SK-N-DZ (cell line): Measurements from ENCODE around the gene HSPB6.

Experiments
- DNase-seq: peaks from one replicate; pipeline ENCODE4 v3.0.0-alpha.2; 2015; ENCODE audit warnings: low spot score

Gene HSPB6

DNA sequence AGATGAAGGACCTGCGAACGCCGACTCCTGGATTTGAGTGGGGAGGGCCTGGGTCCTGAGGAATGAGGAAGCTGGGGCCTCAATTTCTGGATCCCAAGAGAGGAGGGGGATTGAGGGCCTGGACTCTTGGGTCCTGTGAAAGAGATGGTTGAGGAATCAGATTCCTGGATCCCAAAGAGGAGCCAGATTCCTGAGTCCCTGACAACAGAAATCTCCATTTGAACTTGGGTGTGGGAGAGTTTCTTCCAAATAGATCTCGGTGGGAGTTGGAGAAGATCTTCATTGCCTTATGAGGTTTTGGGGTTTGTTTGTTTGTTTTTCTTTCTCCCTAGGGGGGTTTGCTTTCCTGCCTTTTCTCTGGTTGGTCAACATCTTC is 10.8 kb downstream of the HSPB6 start:
- no peak for DNase-seq

DNA sequence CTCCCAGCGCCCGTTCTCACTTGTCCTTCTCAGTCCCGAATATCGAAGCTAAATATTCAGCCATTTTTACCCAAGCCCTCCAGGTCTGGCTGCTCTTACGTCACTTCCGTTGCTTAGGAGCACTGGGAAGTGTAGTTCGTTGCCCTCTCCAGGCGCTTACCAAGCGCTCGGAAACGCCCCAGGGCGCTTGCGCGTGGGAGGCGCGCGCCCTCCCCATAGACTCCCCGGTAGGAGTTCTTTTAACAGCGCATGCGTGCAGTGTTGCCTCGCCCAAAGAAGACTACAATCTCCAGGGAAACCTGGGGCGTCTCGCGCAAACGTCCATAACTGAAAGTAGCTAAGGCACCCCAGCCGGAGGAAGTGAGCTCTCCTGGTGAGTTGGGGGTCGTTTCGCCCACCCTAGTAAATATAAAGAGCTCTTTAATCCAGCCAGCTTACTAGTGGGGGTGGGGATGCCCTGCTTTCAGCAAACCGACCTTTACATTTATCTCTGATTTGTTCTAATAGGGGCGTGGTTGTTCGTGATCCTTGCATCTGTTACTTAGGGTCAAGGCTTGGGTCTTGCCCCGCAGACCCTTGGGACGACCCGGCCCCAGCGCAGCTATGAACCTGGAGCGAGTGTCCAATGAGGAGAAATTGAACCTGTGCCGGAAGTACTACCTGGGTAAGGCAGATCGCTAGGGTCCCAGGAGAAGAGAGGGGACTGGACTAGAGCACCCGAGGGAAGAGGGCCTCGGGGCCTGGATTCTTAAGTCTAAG is 11.3 kb downstream of the HSPB6 start, which contains the start of the genes PSENEN and U2AF1L4:
Gene PSENEN, plus strand, starts transcription at position 324 of the 759 bp plus-strand sequence. Its CDS starts 280 bp downstream, at position 604.
Gene U2AF1L4, minus strand, starts transcription at position 91 of the 759 bp plus-strand sequence. Its CDS starts 27 bp downstream, at position 64.
- DNase-seq, result peak; percentile 98

DNA sequence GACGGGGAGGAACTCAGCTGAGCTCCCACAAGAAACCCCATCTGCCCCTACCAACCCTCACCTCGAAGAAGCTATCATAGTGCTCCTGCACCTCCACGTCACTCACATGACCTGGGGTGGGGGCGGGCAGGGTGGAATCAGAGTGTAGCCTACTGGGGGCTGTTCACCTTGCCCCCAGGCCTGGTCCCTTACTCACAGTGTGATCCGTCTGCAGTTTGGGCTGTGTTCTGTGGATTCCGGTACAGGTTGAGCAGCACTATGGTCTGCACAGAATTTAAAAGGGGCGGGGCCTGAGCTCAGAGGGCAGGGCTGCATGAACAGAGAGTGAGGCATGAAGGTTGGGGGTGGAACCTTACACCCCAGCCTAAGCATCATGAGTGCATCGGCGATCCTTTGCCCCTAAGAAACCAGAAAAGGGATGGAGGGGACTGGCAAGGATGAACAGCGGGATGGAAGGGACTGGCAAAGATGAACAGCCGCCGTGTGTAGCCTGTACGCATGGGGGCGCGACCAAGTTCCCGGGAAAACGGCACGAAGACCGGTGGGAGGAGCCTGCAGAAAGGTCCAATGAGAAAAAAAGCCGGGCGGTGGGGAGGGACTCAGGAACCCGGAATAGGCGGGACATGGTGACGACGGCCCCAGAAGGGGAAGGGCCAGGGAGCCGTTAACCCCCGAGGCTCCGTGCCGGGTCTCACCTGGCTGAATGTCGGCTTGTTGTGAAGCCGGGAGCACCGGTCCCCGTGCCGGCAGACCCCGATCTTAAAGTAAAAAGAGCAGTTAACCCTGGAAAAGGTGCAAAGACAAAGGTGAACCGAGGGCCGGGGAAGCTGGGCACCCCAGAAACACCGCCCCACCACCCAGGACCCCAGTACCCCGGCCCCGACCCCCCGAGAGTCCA is 12.2 kb downstream of the HSPB6 start:
- peak; percentile 96 for DNase-seq

DNA sequence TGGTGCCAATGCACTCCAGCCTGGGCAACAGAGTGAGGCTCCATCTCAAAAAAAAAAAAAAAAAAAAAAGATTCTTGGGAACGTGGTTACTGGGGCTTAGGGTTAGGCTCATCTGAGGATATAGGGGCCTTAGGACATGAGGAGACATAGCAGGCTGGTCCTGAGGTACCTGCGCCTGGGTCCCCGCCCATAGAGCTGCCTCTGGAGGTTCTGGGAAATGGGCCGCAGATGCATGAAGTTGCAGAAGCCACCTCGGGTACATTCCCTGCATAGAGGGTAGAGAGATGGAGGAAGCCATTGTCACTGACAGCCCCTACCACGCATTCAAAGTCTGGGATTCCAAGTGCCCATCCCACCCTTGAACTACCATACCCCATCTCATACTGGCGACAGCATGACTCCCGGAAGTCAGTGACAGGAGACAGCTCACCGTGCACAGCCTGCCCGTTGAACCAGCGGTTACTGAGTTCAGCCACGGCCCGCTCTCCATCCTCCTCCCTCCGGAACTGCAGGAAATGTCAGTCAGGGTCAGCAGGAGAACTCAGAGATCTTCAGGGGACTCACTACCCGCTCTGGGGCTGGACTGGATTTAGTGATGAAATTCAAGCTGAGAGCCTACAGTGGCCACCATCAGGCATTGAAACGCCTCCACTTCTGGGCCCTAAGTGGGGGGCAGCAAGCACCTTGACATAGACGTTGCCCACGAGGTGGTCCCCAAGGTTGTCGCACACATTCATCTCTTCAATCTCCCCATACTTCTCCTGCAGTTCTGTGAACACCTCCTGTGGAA is 13.0 kb downstream of the HSPB6 start:
- DNase-seq, result no peak

DNA sequence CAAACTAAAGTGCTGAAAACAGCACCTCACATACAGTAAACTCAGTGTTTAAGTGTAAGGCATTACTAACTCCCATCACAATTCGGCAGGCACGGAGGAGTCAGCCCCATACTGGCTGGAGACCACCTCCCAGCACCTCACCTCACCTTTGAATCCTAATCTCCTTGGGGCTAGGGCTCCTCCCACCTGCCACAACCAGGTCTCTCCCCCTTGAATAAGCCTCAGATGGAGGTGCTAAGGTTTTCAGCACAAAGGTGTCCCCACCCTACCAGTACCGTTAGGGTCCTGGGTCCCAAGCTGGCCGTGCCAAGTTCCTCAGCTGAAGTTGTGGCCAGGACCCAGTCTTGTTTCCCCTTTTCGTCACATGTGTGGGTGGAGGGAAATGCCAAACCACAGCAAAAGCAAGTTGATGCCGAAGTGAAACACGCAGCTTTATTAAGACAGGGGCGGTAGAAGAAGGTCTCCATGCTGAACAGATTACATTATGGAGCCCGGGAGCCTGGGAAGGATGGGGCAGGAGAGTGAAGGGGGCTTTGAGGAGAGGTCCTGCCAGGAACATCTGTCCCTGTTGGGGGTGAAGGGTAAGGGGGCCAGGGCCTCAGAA is 14.6 kb downstream of the HSPB6 start, which contains the start of gene IGFLR1:
Gene IGFLR1, minus strand, starts transcription at position 332 of the 604 bp plus-strand sequence. CDS start 1,272 bp downstream, outside the sequence.
- no peak for DNase-seq

DNA sequence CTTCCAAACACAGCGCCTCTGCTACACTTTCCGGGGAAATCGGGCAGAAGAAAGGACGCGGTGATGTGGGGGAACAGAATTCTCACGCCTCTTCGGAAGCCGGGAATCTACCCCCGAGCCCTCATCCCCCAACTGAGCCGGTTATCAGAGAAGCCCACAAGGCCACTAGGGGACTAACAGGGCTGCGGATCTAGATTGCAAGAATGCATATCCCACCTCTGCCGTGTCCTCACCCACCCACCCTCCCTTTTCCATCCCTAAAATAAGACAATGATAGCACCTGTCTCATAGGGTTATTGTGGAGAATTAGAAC is 15.7 kb downstream of the HSPB6 start:
- no peak for DNase-seq

DNA sequence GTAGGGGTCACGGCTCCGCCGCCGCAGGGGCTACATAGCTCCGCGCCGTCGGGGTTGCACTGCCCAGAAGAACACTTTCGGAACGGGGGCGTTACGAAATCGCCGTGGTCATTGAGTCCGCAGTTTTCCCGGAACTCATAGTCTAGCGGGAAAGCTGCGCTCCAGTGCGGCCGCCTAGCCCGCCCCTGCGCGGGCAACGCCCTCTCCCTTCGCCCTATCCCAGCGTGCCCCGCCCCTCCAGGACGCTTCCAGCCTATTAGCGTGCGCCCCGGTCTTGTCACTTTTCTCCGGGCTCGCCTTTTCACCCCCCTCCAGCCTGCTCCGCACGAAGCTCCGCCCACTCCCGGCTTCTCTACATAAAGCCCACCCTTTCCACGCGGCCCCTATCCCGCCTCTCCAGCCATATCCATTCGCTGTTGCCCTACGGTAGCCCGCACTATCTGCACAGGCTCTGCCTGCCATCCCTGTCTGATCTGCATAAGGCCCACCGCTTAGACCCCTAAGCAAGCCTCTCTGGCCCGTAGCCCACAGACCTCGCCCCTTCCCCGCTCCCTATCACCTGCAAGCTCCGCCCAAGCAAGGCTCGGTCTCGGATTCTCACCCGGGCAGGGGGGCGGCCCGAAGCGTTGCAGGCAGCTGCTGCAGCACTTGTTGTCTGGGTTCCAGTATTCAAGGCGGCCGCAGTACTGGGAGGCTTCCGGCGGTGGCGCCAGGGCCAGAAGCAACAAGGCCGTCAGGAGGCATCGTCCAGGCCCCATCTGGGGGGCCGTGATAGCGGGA is 16.2 kb downstream of the HSPB6 start:
- peak; percentile 98 for DNase-seq

DNA sequence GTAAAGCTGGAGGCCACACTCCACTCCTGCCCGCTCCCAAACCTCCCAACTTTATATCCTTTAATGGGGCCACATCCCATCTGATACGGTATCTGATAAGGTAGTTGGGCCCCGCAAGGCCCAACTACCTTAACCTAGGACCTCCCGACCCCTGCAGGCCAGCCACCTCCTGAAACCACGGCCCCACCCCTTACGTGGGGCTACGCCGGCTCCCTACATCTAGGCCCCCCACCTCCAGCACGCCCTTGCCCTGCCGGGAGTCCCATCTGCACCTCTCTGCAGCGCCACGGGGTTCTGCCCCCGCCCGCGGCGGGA is 16.8 kb downstream of the HSPB6 start:
- no peak for DNase-seq

DNA sequence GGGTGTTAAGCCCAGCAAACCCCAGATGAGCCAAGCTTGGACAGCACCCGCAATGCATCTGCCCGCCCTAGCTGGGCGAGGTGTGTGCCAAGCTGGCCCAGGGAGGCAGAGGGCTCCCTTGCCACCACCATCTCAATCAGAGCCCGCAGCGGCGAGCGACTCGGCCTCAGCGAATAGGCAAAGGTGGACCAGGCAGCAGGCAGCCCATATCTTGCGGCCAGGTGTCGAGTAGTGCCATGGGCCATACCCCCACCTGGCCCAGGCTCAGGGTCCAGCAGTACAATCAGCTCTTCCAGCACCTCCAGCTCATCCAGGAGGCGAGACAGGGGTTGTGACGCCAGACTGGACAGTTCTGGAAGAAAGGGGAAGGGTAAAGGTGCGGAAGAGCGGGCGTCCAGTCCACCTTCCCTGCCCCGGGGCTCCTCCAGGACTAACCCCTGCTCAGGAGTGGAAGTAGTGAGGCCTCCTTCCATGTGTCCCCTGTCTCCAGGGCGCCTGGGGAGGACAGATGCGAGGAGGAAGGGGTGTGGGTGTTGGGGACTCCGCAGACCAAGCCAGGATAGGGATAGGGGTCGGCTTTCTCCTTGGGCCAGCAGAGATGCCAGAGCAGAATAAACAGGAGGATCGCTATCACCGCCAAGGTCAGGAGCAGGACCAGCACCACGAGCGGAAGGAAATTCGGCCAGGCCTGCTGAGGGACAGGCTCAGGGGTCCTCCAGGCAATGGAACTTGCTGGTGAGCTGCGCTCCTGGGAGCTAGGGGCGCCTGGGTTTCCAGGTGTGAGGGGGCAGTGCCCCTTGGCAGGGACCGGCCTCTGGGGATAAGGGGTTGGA is 17.3 kb downstream of the HSPB6 start:
- no peak for DNase-seq

DNA sequence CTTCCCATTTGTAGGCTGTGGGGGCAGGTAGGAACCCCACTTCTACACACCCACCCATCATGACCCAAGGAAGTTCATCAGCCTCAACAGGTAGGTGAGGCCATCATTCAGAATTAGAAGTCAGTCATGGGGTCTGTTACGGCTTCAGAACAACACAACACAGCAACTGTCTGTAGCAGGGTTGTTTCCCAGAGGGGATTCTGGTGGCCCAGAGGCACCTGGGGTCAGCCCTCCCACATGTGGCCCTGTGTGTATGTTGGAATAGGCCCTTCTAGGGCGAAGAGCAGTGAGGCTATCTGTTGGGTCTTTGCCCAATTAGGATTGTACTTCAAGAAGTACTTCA is 18.0 kb downstream of the HSPB6 start:
- no peak for DNase-seq

DNA sequence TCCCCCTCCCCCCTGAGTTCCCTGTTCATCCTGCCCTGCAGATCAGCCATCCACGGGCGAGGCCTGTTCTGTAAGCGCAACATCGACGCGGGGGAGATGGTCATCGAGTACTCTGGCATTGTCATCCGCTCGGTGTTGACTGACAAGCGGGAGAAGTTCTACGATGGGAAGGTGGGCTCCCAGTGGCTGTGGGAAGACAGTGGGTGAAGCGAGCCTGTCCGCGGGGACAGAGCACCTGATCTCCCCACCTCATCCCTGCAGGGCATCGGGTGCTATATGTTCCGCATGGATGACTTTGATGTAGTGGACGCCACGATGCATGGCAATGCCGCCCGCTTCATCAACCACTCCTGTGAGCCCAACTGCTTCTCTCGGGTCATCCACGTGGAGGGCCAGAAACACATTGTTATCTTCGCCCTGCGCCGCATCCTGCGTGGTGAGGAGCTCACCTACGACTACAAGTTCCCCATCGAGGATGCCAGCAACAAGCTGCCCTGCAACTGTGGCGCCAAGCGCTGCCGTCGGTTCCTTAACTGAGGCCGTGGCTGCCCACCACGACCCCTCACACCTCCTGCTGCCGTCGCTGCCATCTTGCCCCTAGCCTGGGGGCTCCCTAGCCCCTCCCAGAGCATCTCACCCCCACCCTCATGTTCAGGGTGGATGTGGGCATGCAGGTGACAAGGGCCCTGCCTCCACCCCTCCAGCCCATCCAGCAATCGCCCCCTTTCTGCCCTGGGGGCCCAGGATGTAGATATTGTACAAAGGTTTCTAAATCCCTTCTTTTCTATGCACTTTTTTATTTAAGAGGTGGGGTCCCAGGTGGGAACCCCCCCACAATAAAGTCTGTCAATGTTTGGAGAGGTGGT is 18.6 kb downstream of the HSPB6 start:
- DNase-seq, result no peak

DNA sequence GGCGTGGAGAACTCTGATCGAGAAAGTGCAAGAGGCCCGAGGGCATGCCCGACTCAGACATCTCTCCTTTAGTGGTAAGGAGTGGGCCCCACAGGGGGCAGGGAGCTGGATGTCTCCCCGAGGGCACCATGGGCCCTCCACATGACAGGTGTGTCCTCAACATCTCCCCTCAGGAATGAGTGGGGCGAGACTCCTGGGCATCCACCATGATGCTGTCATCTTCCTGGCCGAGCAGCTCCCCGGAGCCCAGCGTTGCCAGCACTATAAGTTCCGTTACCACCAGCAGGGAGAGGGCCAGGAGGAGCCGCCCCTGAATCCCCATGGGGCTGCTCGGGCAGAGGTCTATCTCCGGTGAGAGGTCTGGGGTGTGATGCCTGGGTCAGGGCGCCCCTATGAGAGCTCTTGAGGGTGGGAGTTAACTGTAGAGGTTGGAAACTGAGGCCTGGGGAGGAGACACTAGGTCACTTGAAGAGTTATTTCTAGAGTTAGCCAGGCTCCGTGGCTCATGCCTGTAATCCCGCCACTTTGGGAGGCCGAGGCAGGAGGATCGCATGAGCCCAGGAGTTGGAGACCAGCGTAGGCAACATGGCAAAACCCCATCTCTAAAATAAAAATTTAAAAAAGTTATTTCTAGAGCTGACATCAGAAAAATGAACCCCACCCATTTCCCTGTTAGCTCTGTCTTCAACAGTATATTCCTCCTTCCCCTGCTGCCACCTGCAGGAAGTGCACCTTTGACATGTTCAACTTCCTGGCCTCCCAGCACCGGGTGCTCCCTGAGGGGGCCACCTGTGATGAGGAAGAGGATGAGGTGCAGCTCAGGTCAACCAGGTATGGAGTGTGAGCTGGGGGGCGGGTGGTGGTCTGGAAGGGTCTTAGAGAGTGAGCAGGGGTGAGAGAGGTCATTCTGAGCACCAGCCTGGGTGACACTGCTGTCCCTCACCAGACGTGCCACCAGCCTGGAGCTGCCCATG is 19.6 kb downstream of the HSPB6 start:
- no peak for DNase-seq

DNA sequence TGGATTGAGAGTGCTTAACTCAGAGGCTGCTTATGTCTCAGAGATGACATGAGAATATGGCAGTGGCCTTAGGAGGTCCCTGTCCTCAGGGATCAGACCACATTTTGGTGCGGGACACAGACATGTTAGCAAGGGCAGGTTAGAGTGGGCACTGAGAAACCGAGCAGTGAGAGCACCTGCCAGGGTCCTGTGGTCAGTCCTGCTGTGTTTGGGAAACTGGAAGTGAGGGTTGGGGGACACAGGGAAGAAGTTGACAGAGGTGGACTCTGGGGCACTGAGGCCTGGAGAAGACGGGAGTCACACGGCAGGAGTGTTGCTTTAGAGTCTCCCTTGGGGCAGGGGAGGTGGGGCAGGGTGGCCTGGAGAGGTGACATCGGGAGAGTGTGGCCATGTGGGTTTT is 21.9 kb downstream of the HSPB6 start:
- no peak for DNase-seq

DNA sequence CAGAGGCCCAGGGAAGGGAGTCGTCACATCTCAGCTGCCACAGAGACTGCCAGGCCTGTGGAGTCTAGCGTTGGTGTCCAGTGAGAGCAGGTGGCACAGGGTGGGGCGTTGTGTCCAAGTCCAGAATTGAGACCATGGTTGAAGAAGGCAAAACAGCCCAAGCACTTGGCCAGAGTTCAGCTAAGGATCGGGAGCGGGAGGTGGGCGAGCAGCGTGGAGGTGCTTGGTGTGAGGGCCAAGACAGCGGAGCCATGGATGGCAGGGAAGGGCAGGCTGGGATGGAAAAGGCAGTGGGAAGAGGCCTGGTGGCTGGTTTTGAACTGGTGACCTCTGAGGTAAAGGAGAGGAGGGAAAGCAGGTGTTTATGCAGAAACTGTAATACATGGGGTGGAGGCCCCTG is 22.6 kb downstream of the HSPB6 start:
- DNase-seq, result no peak

DNA sequence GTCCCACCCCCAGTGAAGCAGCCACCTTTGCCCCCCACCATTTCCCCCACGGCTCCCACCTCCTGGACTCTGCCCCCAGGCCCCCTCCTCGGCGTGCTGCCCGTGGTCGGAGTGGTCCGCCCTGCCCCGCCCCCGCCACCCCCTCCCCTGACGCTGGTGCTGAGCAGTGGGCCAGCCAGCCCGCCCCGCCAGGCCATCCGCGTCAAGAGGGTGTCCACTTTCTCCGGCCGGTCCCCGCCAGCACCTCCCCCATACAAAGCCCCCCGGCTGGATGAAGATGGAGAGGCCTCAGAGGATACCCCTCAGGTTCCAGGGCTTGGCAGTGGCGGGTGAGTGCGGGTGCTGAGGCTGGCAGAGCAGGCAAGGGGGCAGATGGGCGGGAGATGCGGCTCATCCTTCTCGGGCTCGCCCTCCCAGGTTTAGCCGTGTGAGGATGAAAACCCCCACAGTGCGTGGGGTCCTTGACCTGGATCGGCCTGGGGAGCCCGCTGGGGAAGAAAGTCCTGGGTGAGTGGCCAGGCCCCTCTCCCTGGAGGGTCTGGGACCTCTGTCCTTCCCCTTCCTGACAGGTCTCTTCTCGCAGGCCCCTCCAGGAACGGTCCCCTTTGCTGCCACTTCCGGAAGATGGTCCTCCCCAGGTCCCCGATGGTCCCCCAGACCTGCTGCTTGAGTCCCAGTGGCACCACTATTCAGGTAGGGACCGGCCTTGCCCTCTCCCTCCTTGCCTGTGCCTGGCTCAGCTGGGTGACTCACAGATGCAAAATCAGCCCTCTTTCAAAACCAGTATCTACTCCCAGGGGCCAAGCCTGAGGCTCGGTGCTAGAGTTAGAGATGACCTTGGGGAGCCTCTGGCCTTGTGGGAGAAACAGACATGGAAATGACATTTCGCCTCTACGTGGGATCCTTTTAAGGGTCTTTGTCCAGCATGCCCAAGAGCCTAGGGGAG is 23.4 kb downstream of the HSPB6 start:
- DNase-seq, result no peak

DNA sequence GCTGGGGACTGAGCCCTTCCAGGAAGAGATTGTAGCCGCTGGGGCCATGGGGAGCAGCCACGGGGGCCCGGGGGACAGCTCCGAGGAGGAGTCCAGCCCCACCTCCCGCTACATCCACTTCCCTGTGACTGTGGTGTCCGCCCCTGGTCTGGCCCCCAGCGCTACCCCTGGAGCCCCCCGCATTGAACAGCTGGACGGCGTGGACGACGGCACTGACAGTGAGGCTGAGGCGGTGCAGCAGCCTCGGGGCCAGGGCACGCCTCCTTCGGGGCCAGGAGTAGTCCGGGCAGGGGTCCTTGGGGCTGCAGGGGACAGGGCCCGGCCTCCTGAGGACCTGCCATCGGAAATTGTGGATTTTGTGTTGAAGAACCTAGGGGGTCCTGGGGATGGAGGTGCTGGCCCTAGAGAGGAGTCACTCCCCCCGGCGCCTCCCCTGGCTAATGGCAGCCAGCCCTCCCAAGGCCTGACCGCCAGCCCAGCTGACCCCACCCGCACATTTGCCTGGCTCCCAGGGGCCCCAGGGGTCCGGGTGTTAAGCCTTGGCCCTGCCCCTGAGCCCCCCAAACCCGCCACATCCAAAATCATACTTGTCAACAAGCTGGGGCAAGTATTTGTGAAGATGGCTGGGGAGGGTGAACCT is 24.2 kb downstream of the HSPB6 start:
- no peak for DNase-seq
